GM19351 (cell line): ENCODE results near the gene PTPN7.
"Not testable (repeated sequence)": the region's sequence is repeated elsewhere in the genome, so short reads cannot be mapped to it uniquely, and the experiment has no call there.

Experiments used
- ATAC-seq: cut with Tn5 transposase; IDR thresholded peaks from one replicate; pipeline ENCODE4 v1.9.1; 2021; ENCODE audit warnings: mild to moderate bottlenecking, moderate library complexity; ENCODE audit not compliant: unreplicated experiment

Gene PTPN7

DNA sequence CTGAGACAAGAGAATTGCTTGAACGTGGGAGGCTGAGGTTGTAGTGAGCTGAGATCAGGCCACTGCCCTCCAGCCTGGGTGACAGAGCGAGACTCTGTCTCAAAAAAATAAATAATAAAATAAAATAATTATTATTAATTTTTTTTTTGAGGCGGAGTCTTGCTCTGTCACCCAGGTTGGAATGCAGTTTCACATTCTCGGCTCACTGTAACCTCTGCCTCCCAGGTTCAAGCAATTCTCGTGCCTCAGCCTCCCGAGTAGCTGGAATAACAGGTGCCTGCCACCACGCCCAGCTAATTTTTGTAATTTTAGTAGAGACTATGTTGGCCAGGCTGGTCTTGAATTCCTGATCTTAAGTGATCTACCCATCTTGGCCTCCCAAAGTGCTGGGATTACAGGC, 48.8 kb downstream of the PTPN7 start:
- ATAC-seq = not testable (repeated sequence)

DNA sequence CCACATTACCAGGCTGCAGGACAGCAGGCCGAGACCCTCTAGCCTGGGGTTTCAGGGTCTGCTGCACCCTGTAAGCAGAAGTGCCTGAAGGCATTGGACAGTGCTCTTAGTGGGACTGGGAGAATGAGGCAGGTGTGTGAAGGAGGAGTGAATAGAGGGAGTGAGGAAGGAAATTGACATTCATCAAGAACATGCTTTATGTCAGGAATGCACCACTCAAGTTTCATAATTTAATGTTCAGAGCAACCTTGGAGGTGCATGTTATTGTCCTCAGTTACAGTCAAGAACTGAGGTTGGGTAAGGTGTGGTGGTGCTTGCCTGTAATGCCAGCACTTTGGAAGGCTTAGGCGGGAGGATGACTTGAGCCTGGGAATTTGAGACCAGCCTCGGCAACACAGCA, 49.4 kb downstream of the PTPN7 start:
- no peak for ATAC-seq

DNA sequence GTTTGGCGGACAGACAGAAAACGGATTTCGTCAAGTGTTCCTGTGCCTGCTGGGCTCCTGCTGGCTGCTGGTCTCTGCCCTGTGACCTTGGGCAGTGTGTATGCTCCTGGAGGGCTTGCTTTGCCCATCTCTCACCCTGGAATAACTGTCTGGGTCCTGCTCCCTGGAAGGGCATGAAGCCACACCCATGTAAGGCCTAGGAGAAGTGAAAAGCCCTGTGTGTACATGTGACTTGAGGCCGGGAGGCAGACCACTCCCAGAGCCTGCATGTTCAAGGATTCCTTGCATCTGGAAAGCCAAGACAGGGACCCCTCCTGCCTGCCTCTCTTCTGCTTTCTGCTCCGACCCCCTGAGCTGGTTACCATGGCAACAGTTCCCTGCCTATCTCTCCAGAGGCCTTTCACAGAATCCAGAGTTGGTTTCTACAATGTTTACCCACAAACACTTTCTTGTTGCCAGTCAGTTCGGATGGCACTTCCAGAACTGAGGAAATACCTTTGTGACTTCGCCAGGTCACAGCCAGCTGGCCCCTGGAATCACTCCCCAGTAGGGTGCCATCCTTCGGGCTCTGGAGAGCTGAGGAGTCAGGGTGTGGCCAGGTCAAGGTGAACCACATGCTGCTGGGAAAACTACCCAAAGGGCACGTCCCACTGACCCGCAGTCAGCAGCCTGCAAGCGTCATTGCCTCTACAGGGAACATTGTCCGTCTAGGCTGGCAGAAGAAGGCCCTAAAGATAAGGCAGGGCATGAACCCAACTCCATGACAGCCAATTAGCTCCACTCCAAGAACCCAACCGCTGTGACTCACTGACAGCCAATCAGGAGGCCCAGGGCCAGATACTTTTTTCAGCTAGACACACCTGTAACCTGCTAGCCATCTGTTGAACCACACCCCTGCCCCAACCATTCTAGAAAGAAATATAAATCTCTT, 52.3 kb downstream of the PTPN7 start:
- no peak for ATAC-seq

GRCh38 chr1:202107321-202107761, 53.1 kb downstream of the PTPN7 start:
- ATAC-seq = no peak

DNA sequence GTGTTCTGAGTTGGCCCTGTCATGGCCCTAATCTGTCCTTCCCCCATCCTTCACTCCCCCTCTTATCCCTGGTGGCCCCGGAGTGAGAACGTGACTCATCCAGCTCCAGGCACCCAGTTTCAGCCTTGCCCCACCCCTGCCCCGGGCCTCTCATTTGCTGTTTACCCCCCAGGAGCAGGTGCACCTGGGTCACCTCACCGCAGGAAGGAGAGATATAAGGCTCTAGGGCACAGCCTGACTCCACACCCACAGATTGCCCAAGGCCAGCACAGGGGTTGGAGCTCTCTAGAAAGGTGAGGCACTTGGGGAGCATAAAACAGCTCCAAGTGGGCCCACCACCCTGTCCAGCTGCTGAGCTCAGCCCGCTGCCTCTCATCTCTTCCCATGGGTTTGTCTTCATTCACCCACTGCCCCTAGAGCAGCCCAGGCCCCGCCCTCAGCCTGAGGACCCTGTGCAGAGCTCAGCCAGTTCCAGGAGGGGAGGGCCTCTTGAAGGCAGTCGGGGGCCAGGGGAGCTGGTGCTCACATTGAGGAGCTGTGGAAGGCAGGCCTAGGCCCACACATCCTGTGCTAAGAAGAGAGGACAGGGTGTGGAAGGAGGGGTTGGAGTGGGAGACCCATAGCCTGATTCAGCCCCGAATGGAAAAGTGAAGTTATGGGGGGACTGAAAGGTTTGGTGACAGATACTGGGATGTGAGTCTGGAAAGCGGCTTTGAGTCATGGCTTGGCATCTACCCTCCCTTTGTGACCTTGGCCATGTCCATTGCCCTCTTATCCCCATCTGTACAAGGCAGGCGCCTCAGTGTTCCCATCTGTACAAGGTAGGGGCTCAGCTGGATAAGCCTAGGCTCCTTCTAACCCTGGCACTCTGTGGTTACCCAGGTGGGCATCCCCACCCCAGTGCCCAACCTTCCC, 53.8 kb downstream of the PTPN7 start:
- no peak for ATAC-seq

DNA sequence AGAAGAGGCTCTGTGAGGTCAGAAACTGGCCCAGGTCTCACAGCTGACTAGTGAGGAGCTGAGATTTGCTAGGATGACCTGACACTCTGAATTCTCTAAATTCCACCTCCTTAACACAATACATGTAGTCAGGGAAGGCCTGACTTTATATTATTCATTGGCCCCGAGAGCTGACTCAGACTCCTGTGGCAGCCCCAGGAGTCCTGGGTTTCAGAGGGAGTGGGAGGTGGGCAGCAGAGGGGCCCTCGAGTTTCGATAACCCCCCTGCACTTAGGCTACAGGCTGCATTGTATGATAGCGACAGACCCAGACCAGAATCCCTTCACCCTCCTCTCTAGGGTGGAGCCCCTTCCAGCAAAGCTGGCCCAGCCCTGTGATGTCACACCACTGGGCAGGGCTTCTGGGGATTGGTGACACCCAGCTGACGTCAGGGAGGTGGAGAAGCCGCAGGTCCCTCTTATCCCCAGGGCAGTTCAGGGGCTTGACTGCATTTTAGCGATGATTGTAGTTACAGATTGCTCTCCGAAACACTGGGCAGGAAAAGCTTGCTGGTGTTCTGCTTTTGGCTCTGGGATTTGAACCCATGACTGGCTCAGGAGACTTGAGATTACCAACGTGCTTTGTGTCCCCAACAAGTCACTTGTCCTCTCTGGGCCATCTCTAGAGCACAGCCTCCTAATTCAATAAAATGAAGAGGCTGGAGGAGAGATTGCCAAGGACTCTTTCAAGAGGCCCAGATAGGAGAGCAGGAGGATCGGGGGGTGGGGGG, 54.6 kb downstream of the PTPN7 start:
- ATAC-seq = no peak

- ATAC-seq = no peak
These were observed 56.3 kb downstream of the PTPN7 start for GRCh38 chr1:202104073-202104472.

- no peak for ATAC-seq
These were observed 59.2 kb downstream of the PTPN7 start for GRCh38 chr1:202101184-202101583.
